ENCODE data around the gene GIMAP2.

DNA sequence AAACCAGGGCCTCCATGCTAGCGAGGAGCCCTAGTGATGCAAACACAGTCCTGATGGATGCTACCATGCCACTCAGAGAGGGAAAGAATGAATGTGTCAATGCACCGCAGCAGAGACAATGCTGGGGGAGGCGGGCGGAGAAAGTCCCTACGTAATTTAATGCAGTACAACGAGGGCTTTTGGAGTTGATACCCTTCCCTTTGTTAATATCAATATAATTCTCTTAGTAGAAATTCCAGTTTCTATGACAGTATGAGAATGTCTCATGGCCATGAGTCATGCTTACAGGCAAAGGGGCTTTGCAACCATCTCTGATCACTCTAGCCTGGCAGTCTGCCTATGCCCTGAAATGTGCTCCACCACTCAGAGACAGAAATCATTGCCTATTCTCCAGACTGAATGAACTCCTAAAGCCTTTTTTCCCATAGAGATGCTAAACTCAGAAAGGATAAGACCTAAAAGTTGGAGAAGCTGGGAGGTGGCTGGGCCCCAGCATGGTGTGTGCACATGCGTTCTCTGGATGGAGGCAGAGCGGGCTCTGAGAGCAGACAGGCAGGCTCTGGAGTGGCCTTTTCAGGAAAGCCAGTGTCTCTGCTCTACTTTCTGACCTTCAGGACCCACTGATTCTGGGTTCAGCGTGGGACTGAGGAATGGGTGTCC is 20.3 kb upstream of the GIMAP2 start:
- TF ChIP-seq NFRKB (IDR thresholded peaks at IDR 0.05) (no peak), FOXM1 (IDR thresholded peaks at IDR 0.05; ENCODE audit: borderline replicate concordance) (no peak), TARDBP (IDR thresholded peaks at IDR 0.05) (no peak), BHLHE40 (IDR thresholded peaks at IDR 0.05; ENCODE audit: borderline replicate concordance) (no peak), ZNF384 (IDR thresholded peaks at IDR 0.05) (no peak), LEF1 (IDR thresholded peaks at IDR 0.05; ENCODE audit: borderline replicate concordance) (no peak), HDGF (IDR thresholded peaks at IDR 0.05; ENCODE audit: borderline replicate concordance) (no peak), SUZ12 (IDR thresholded peaks at IDR 0.05) (no peak), ELF4 (IDR thresholded peaks at IDR 0.05) (no peak), SP1 (IDR thresholded peaks at IDR 0.05) (no peak)
- TF ChIP-seq, protein P1, sequence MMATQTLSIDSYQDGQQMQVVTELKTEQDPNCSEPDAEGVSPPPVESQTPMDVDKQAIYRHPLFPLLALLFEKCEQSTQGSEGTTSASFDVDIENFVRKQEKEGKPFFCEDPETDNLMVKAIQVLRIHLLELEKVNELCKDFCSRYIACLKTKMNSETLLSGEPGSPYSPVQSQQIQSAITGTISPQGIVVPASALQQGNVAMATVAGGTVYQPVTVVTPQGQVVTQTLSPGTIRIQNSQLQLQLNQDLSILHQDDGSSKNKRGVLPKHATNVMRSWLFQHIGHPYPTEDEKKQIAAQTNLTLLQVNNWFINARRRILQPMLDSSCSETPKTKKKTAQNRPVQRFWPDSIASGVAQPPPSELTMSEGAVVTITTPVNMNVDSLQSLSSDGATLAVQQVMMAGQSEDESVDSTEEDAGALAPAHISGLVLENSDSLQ (IDR thresholded peaks at IDR 0.05), result no peak

All from HEK293T (cell line).